Gastroesophageal sphincter (tissue), 3 donors: Measurements from ENCODE around the gene HAGHL.

Experiments
- CTCF ChIP-seq, 4 experiments: fragments of 200-600 bp in 2 of 4; fragments of 450-650 bp in 2 of 4; sonication (generic) in 1 of 4; IDR thresholded peaks; one replicate each; pipeline ENCODE4 v1.5.1; 2017 to 2019; ENCODE audit warnings: antibody characterized with exemption in 4 of 4, mild to moderate bottlenecking in 2 of 4, moderate library complexity in 2 of 4
- POLR2AphosphoS5 ChIP-seq: sonication (generic); formaldehyde crosslinking; IDR thresholded peaks from one replicate; pipeline ENCODE4 v1.6.1; 2017; ENCODE audit warnings: antibody characterized with exemption

- no peak for TF ChIP-seq CTCF (IDR thresholded peaks at IDR 0.05)
- no peak for TF ChIP-seq POLR2AphosphoS5
These were observed 21.3 kb upstream of the HAGHL start, which contains the start of gene FBXL16 for GRCh38 chr16:705431-706188.
